Measurements from ENCODE around the gene LCN2.

LCN2 gene

GRCh38 chr9:128151309-128152132, 2.3 kb downstream of the LCN2 start:
- no peak for DNase-seq

GRCh38 chr9:128152133-128153059, 3.1 kb downstream of the LCN2 start:
- no peak for DNase-seq

- DNase-seq = no peak
These were observed 4.0 kb downstream of the LCN2 start for GRCh38 chr9:128153060-128153946.

- DNase-seq = no peak
These were observed 4.9 kb downstream of the LCN2 start for GRCh38 chr9:128153947-128154695.

- DNase-seq = no peak
These were observed 6.7 kb downstream of the LCN2 start for GRCh38 chr9:128155736-128156500.

- DNase-seq = peak; percentile 77
These were observed 10.2 kb downstream of the LCN2 start for GRCh38 chr9:128159522-128159783.

GRCh38 chr9:128159784-128160602, 10.7 kb downstream of the LCN2 start, which contains the start of gene BBLN:
BBLN (plus strand) TSS chr9:128160265; CDS start chr9:128160408, 143 bp downstream.
- DNase-seq = peak; percentile 93

- peak; percentile 20 for DNase-seq
These were observed 11.3 kb downstream of the LCN2 start for GRCh38 chr9:128160603-128160987.

- DNase-seq = no peak
These were observed 12.1 kb downstream of the LCN2 start for GRCh38 chr9:128161215-128161902.

- no peak for DNase-seq
These were observed 13.2 kb downstream of the LCN2 start for GRCh38 chr9:128162215-128163026.

- DNase-seq = no peak
These were observed 13.8 kb downstream of the LCN2 start for GRCh38 chr9:128163027-128163515.

- DNase-seq = no peak
These were observed 14.5 kb downstream of the LCN2 start for GRCh38 chr9:128163523-128164306.

- no peak for DNase-seq
These were observed 15.1 kb downstream of the LCN2 start for GRCh38 chr9:128164307-128164885.

- DNase-seq = no peak
These were observed 16.9 kb downstream of the LCN2 start for GRCh38 chr9:128166169-128166568.

GRCh38 chr9:128167209-128167608, 18.0 kb downstream of the LCN2 start:
- DNase-seq = no peak

GRCh38 chr9:128168731-128169308, 19.6 kb downstream of the LCN2 start:
- DNase-seq = no peak

GRCh38 chr9:128169492-128169891, 20.2 kb downstream of the LCN2 start:
- no peak for DNase-seq

Data from CD4-positive, alpha-beta T cell treated with Interleukin-21 for 1 hour (primary cell).